A673 (cell line): ENCODE data around the gene ATP5F1E. TPM values are rescaled to one million over a fixed set of nuclear protein-coding genes. Genes with fewer than 3 reads are reported as not detected.

Source experiments
- BruUV-seq: library from RNA; stranded (reverse); fragments of 400-500 nt; replicated peaks from 2 replicates; lab custom pipeline; 2021; lab: Mats Ljungman, UMichigan
- CTCF ChIA-PET: fragments of 300-600 bp; sonication (Branson Sonifier 250); formaldehyde crosslinking; loops from one replicate; lab custom pipeline; 2022; ENCODE audit warnings: antibody characterized with exemption; lab: Charles Lee
- POLR2A ChIA-PET: fragments of 300-600 bp; sonication (Branson Sonifier 250); formaldehyde crosslinking; loops from one replicate; lab custom pipeline; 2022; ENCODE audit warnings: antibody characterized with exemption; ENCODE audit not compliant: low non-redundant PET; lab: Charles Lee
- DNase-seq: peaks from one replicate; pipeline ENCODE4 v3.0.0-alpha.2; 2015; ENCODE audit warnings: low spot score
- H3K27ac ChIP-seq: fragments of 200-600 bp; sonication (generic); 2 replicates; pipeline ENCODE4 v1.5.1; 2016; ENCODE audit warnings: mixed run types, low read depth, mild to moderate bottlenecking, mixed read lengths, antibody characterized with exemption, low read length; ENCODE audit not compliant: poor library complexity, severe bottlenecking
- H3K27me3 ChIP-seq: fragments of 200-600 bp; sonication (generic); replicated peaks from 2 replicates; pipeline ENCODE4 v1.6.1; 2017; ENCODE audit warnings: mixed run types, low read depth, mild to moderate bottlenecking, mixed read lengths, antibody characterized with exemption, low read length; ENCODE audit not compliant: insufficient read depth, poor library complexity
- H3K36me3 ChIP-seq: fragments of 200-600 bp; sonication (generic); 2 replicates; pipeline ENCODE4 v1.6.1; 2016; ENCODE audit warnings: mixed run types, mild to moderate bottlenecking, mixed read lengths, antibody characterized with exemption, low read length; ENCODE audit not compliant: insufficient read depth, poor library complexity, severe bottlenecking
- H3K4me1 ChIP-seq: fragments of 200-600 bp; sonication (generic); 2 replicates; pipeline ENCODE4 v1.6.1; 2017; ENCODE audit warnings: mixed run types, mild to moderate bottlenecking, mixed read lengths, antibody characterized with exemption, low read length; ENCODE audit not compliant: insufficient read depth, poor library complexity, severe bottlenecking
- H3K4me3 ChIP-seq: fragments of 200-600 bp; sonication (generic); 2 replicates; pipeline ENCODE4 v1.5.1; 2016; ENCODE audit warnings: low read depth, mixed run types, mild to moderate bottlenecking, mixed read lengths, low read length; ENCODE audit not compliant: poor library complexity, severe bottlenecking
- H3K9me3 ChIP-seq: fragments of 200-600 bp; sonication (generic); 2 replicates; pipeline ENCODE4 v1.6.1; 2016; ENCODE audit warnings: mixed run types, low read depth, mild to moderate bottlenecking, mixed read lengths, antibody characterized with exemption, low read length; ENCODE audit not compliant: poor library complexity, severe bottlenecking
- EZH2 ChIP-seq: fragments of 200-600 bp; sonication (generic); IDR thresholded peaks from 2 replicates; pipeline ENCODE4 v1.6.1; 2017; ENCODE audit warnings: borderline replicate concordance, low read depth, mild to moderate bottlenecking, mixed read lengths, antibody characterized with exemption, low read length; ENCODE audit not compliant: poor library complexity, severe bottlenecking
- intact Hi-C: fragments of 100-400 bp; cut with micrococcal nuclease; formaldehyde crosslinking; loops from one replicate; pipeline ENCODE4 v1.10.0; 2022; ENCODE audit not compliant: unreplicated experiment
- total RNA-seq: library from RNA; stranded (reverse); gene quantifications from 2 replicates; pipeline ENCODE4 v1.2.3, GENCODE V29; 2021
- TF ChIP-seq, protein P1 (sequence below): fragments of 300-800, 200-600 bp; sonication (generic); conservative IDR thresholded peaks from 2 replicates; pipeline ENCODE4 v1.5.1; 2017; ENCODE audit warnings: low read depth, mild to moderate bottlenecking, antibody characterized with exemption, low read length, moderate library complexity, mixed read lengths

Gene ATP5F1E
- total RNA-seq, 1 experiment from 2014 or later: 76.8 TPM

GRCh38 chr20:59025511-59025910 is 6.6 kb downstream of the ATP5F1E start:
- Histone ChIP-seq H3K27me3 (no peaks in the 10 kb centered on the region), H3K4me3 (no peak overlapping the region), H3K27ac (no peak overlapping the region), H3K4me1 (peaks cover 31% of the 10 kb centered on the region), H3K9me3 (no peaks in the 10 kb centered on the region), H3K36me3 (peaks cover 66% of the 10 kb centered on the region)
- ChIA-PET POLR2A (no interaction called here), CTCF (no interaction called here)
- no peak for DNase-seq
- no TSS peak for BruUV-seq
- no peak for TF ChIP-seq EZH2
- TF ChIP-seq, protein P1, sequence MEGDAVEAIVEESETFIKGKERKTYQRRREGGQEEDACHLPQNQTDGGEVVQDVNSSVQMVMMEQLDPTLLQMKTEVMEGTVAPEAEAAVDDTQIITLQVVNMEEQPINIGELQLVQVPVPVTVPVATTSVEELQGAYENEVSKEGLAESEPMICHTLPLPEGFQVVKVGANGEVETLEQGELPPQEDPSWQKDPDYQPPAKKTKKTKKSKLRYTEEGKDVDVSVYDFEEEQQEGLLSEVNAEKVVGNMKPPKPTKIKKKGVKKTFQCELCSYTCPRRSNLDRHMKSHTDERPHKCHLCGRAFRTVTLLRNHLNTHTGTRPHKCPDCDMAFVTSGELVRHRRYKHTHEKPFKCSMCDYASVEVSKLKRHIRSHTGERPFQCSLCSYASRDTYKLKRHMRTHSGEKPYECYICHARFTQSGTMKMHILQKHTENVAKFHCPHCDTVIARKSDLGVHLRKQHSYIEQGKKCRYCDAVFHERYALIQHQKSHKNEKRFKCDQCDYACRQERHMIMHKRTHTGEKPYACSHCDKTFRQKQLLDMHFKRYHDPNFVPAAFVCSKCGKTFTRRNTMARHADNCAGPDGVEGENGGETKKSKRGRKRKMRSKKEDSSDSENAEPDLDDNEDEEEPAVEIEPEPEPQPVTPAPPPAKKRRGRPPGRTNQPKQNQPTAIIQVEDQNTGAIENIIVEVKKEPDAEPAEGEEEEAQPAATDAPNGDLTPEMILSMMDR: no peak
- intact Hi-C loops: no loop called here

- no peaks in the 10 kb centered on the region for H3K27me3 ChIP-seq
- H3K27ac ChIP-seq: no peak overlapping the region
- peaks cover 61% of the 10 kb centered on the region for H3K36me3 ChIP-seq
- DNase-seq: no peak
- ChIA-PET CTCF (no interaction called here), POLR2A (no interaction called here)
- TF ChIP-seq, protein P1: no peak
- no peak for TF ChIP-seq EZH2
- peaks cover 29% of the 10 kb centered on the region for H3K4me1 ChIP-seq
- H3K9me3 ChIP-seq: no peaks in the 10 kb centered on the region
- no peak overlapping the region for H3K4me3 ChIP-seq
- no TSS peak for BruUV-seq
- intact Hi-C loops: no loop called here
Observed at GRCh38 chr20:59025086-59025485, 7.0 kb downstream of the ATP5F1E start.

GRCh38 chr20:59024111-59024530 is 8.0 kb downstream of the ATP5F1E start:
- peaks cover 19% of the 10 kb centered on the region for H3K4me1 ChIP-seq
- H3K9me3 ChIP-seq: no peaks in the 10 kb centered on the region
- no peaks in the 10 kb centered on the region for H3K27me3 ChIP-seq
- intact Hi-C loops: no loop called here
- ChIA-PET CTCF (no interaction called here), POLR2A (no interaction called here)
- TF ChIP-seq EZH2: no peak
- TF ChIP-seq, protein P1: no peak
- H3K36me3 ChIP-seq: peaks cover 52% of the 10 kb centered on the region
- no peak for DNase-seq
- H3K4me3 ChIP-seq: no peak overlapping the region
- no peak overlapping the region for H3K27ac ChIP-seq
- no TSS peak for BruUV-seq
